K562 (cell line): Measurements from ENCODE around the gene FSCN2. TPM values are rescaled to one million over a fixed set of nuclear protein-coding genes. Genes with fewer than 3 reads are reported as not detected.

Source experiments
- ETS2 ChIP-seq: IDR thresholded peaks from 2 replicates; pipeline ENCODE4 v1.6.1; 2016; ENCODE audit warnings: borderline replicate concordance, missing genetic modification characterization, mild to moderate bottlenecking, moderate library complexity, missing compliant biosample characterization; ENCODE audit not compliant: poor library complexity, severe bottlenecking
- FOS ChIP-seq: IDR thresholded peaks from 3 replicates; pipeline ENCODE4 v1.6.1; 2011; ENCODE audit not compliant: insufficient read length; ENCODE audit errors: extremely low read depth
- HDAC2 ChIP-seq: fragments of 450-650 bp; IDR thresholded peaks from 2 replicates; pipeline ENCODE4 v1.6.1; 2016; ENCODE audit warnings: mild to moderate bottlenecking
- KAT7 ChIP-seq: sonication (generic); formaldehyde crosslinking; IDR thresholded peaks from 2 replicates; pipeline ENCODE4 v1.8.0; 2022; ENCODE audit warnings: missing genetic modification reagents, mild to moderate bottlenecking, borderline replicate concordance
- KDM5B ChIP-seq: fragments of 200-600 bp; sonication (generic); IDR thresholded peaks from 2 replicates; pipeline ENCODE4 v1.6.1; 2012; ENCODE audit warnings: low read depth, mild to moderate bottlenecking, moderate library complexity, low read length, control low read depth, inconsistent platforms; ENCODE audit not compliant: insufficient replicate concordance
- MAFF ChIP-seq: IDR thresholded peaks from 2 replicates; pipeline ENCODE4 v1.6.1; 2012; ENCODE audit warnings: low read length, improper control_type of control experiment
- MEF2D ChIP-seq: conservative IDR thresholded peaks from 2 replicates; pipeline ENCODE4 v1.6.1; 2016; ENCODE audit warnings: low read depth, missing genetic modification characterization, missing compliant biosample characterization
- MTA3 ChIP-seq: fragments of 450-650 bp; formaldehyde crosslinking; IDR thresholded peaks from 2 replicates; pipeline ENCODE4 v1.6.1; 2017; ENCODE audit warnings: mild to moderate bottlenecking, borderline replicate concordance
- NFIX ChIP-seq: fragments of 250-450 bp; sonication (Bioruptor Pico); IDR thresholded peaks from 2 replicates; pipeline ENCODE4 v1.4.0; 2020; ENCODE audit warnings: low read depth, mild to moderate bottlenecking, moderate library complexity
- POLR2G ChIP-seq: fragments of 200-400 bp; formaldehyde crosslinking; IDR thresholded peaks from 2 replicates; pipeline ENCODE4 v1.6.1; 2017; ENCODE audit warnings: low read depth, mild to moderate bottlenecking, antibody characterized with exemption, low read length, moderate library complexity
- PPARD ChIP-seq: fragments of 250-450 bp; sonication (Bioruptor Pico); IDR thresholded peaks from 2 replicates; pipeline ENCODE4 v1.8.0; 2022; ENCODE audit warnings: inconsistent platforms, mild to moderate bottlenecking, moderate library complexity
- RBBP5 ChIP-seq: fragments of 200-600 bp; sonication (generic); IDR thresholded peaks from 2 replicates; pipeline ENCODE4 v1.6.1; 2012; ENCODE audit warnings: borderline replicate concordance, mild to moderate bottlenecking, low read length, control low read depth, inconsistent platforms; ENCODE audit not compliant: insufficient read depth, poor library complexity, severe bottlenecking
- RBFOX2 ChIP-seq: fragments of 200-400 bp; formaldehyde crosslinking; IDR thresholded peaks from 2 replicates; pipeline ENCODE4 v1.6.1; 2017; ENCODE audit warnings: low read depth, mild to moderate bottlenecking, low read length, moderate library complexity
- SAFB ChIP-seq: fragments of 200-400 bp; formaldehyde crosslinking; IDR thresholded peaks from 2 replicates; pipeline ENCODE4 v1.6.1; 2017; ENCODE audit warnings: low read depth, low read length, borderline replicate concordance
- TSC22D4 ChIP-seq: fragments of 450-650 bp; IDR thresholded peaks from 2 replicates; pipeline ENCODE4 v1.6.1; 2016; ENCODE audit warnings: missing genetic modification characterization, missing biosample characterization, control low read depth
- ZBTB7A ChIP-seq: IDR thresholded peaks from 2 replicates; pipeline ENCODE4 v1.6.1; 2011; ENCODE audit warnings: low read depth, mild to moderate bottlenecking, low read length, moderate library complexity, borderline replicate concordance; ENCODE audit not compliant: control insufficient read depth
- ZNF766 ChIP-seq: fragments of 200-800 bp; sonication (Bioruptor generic); conservative IDR thresholded peaks from 2 replicates; pipeline ENCODE4 v1.6.1; 2016; ENCODE audit warnings: missing genetic modification characterization, missing compliant biosample characterization
- polyA plus RNA-seq, 8 experiments: library from polyadenylated mRNA; depleted of rRNA in 4 of 8; stranded (reverse) in 5 of 8; unstranded in 3 of 8; fragments of >200 nt; fragmentation: Nextera tagmentation in 2 of 8; fragmentation: Illumina TruSeq in 1 of 8; extraction: Ambion mirVana in 2 of 8; extraction: Trizol in 1 of 8; gene quantifications; 2 replicates each; pipeline versions ENCODE4 v1.2.1 to v1.2.3, GENCODE V29; 2011 to 2014; ENCODE audit warnings: inconsistent platforms in 1 of 8, missing spikeins in 1 of 8
- total RNA-seq, 7 experiments: library from RNA; depleted of rRNA in 6 of 7; stranded (reverse); fragments of >200 nt in 6 of 7; fragmentation: Illumina TruSeq in 2 of 7; extraction: Trizol in 2 of 7; gene quantifications; 2 replicates each; pipeline versions ENCODE4 v1.2.1 to v1.2.3, GENCODE V29; 2011 to 2021; ENCODE audit warnings: low replicate concordance in 1 of 7
- TF ChIP-seq, protein P1 (sequence below): fragments of 450-650 bp; formaldehyde crosslinking; IDR thresholded peaks from 2 replicates; pipeline ENCODE4 v1.4.0; 2022; ENCODE audit warnings: missing genetic modification characterization
- TF ChIP-seq, protein P2 (sequence below): sonication (generic); formaldehyde crosslinking; IDR thresholded peaks from 2 replicates; pipeline ENCODE4 v1.8.1; 2023; ENCODE audit warnings: mild to moderate bottlenecking, missing genetic modification reagents

FSCN2 gene
- total and polyA plus RNA-seq, 9 of the 15 experiments (the other 6 are each of a cell fraction or from before 2014, with no cell fraction given), result 0.08 TPM; not detected in 8

DNA sequence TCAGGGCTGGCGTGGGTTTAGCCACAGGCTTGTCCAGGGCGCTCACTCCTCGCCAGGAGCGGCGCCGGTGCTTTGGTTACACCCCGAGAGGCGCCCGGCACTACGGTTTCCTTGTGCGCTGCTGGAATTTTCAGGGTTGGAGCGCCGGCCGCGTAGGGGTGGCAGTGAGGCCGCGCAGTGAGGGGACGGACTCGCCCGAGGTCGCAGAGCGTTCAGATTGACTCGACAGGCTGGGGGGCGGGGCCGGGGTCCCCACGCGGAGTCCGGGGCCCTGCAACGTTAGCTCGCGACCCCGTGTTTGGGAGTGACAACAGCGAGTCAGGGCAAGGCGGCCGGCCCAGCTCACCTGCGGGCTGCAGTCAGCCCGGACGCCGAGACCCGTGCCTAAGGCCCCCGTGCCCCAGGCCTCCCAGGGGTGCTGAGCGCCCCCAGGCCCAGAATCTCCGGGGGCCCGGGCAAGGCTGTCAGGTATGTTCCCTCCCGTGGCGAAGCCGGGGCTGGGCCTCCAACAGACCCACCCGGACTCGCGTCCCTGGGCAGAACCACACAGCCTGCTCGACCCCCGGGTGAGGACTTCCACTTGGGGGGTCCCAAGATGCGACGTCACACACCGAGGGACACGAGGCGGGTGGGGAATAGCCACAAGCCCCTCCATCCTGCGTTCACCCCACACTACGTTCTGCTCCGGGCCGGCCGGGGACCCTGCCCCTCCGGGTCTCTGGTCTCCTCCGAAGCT is 14.3 kb upstream of the FSCN2 start (continued):
- TF ChIP-seq TSC22D4 (tag) (no peak), PPARD (CRISPR knock-in tag) (no peak), ZNF766 (CRISPR knock-in tag) (no peak), HDAC2 (no peak), KDM5B (peak; percentile 12), POLR2G (peak; percentile 10; the same call in 1 of the 2 replicates), MTA3 (no peak), ETS2 (no peak), ZBTB7A (peak; percentile 72), FOS (no peak), RBFOX2 (peak; percentile 27), MAFF (no peak), SAFB (0 out of 2 replicates have a peak, but pooled peaks have one; percentile 28), NFIX (CRISPR knock-in tag) (no peak), KAT7 (CRISPR knock-in tag) (no peak), MEF2D (tag) (no peak), RBBP5 (no peak)
- TF ChIP-seq, protein P1, sequence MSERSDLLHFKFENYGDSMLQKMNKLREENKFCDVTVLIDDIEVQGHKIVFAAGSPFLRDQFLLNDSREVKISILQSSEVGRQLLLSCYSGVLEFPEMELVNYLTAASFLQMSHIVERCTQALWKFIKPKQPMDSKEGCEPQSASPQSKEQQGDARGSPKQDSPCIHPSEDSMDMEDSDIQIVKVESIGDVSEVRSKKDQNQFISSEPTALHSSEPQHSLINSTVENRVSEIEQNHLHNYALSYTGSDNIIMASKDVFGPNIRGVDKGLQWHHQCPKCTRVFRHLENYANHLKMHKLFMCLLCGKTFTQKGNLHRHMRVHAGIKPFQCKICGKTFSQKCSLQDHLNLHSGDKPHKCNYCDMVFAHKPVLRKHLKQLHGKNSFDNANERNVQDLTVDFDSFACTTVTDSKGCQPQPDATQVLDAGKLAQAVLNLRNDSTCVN (CRISPR knock-in tag), result no peak
- TF ChIP-seq, protein P2, sequence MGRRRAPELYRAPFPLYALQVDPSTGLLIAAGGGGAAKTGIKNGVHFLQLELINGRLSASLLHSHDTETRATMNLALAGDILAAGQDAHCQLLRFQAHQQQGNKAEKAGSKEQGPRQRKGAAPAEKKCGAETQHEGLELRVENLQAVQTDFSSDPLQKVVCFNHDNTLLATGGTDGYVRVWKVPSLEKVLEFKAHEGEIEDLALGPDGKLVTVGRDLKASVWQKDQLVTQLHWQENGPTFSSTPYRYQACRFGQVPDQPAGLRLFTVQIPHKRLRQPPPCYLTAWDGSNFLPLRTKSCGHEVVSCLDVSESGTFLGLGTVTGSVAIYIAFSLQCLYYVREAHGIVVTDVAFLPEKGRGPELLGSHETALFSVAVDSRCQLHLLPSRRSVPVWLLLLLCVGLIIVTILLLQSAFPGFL, result no peak
- TF ChIP-seq, all 486 proteins: peak for 15
